Ureter (tissue), 1 donor: Measurements from ENCODE around the gene OTULIN. TPM values are rescaled to one million over a fixed set of nuclear protein-coding genes. Genes with fewer than 3 reads are reported as not detected.

Experiments used
- DNase-seq: peaks from one replicate; pipeline ENCODE4 v3.0.0-alpha.2; 2020; ENCODE audit warnings: low spot score
- total RNA-seq: library from RNA; stranded (reverse); gene quantifications from one replicate; pipeline ENCODE4 v1.2.4, GENCODE V29; 2023
- donor health status: DM: yes; HTN: yes; CAD: no.

Gene OTULIN
- total RNA-seq, 1 donor from 2014 or later = 35.1 TPM

DNA sequence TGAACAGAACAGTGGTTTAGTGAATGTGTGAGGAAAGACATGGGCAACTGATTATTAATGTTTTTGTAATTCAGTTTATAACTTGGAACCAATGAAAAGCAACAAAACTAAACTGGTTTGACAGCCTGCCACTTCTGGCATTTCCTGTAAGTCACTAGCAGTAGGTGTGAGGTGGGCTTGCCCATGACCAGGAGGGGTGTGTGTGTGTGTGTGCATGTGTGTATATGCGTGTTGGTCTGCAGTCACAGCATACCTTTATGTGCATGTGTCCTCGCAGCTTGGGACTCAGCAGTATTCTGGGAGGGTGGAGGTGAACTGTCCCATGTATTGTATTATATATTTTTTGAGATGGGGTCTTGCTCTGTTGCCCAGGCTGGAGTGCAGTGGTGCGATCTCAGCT lies 32.3 kb downstream of the OTULIN start:
- DNase-seq = no peak

DNA sequence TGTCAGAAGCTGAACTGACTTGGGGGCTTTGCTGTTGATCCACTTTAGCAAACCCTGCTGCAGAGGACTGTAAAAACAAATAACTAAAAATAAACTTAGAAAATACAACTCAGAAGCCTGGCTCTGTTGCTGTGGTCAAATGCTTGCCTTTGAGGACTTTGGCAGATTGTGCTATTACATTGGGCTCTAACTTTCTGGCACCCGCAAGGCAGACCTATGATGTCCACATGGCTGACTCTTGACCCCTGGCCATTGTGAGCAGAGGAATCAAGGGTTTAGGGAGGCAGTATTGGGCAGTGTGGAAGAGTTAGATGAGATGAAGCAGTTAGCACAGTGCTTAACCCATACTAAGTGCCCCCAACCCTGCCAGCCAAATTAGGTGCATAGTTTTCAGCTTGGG lies 34.0 kb downstream of the OTULIN start:
- no peak for DNase-seq

DNA sequence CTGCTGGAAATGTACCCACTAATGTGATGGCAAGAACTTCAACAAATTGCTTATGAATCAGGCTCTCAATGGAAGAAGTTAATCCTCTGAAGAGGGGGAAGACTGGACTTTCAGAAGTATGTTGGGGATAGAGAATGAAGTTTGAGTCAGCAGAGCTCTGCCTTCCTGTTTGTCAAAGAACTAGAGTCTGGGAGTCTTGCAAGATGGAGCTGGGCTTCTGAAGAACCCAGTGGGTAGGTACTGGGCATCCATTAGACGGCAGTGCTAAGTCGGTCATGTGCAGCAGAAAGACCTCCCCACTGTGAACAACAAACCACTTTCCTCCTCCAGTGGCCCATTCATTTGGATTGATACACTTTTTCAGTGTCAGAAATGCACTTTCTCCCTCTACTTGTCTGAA lies 34.6 kb downstream of the OTULIN start:
- no peak for DNase-seq

DNA sequence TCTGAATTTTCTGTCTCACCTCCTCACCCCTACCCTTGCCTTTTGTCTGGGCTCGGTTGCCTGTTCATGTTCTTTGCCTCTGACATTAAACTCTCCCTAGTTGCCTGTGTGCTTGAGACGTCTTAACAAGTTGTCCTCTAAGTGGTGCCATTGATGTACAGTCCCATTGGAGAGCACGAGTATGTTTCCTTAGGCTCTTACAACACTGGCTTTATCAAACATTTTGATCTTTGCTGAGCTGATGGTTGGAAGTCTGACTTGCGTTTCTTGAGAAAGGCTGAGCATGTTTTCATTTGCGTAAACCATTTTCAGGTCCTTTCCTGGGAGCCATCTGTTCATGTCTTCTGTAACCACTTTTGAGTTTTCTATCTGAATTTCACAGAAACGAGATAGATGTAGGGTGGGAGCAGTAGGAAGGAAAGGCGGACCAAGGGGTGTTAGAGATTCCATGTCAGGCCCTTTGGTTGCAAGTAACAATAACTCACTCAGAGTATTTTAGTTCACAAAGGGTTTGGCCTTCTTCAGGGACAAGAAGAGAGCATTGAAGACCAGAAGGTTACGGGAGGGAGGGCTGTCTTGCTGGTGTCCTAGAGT lies 35.4 kb downstream of the OTULIN start:
- no peak for DNase-seq

DNA sequence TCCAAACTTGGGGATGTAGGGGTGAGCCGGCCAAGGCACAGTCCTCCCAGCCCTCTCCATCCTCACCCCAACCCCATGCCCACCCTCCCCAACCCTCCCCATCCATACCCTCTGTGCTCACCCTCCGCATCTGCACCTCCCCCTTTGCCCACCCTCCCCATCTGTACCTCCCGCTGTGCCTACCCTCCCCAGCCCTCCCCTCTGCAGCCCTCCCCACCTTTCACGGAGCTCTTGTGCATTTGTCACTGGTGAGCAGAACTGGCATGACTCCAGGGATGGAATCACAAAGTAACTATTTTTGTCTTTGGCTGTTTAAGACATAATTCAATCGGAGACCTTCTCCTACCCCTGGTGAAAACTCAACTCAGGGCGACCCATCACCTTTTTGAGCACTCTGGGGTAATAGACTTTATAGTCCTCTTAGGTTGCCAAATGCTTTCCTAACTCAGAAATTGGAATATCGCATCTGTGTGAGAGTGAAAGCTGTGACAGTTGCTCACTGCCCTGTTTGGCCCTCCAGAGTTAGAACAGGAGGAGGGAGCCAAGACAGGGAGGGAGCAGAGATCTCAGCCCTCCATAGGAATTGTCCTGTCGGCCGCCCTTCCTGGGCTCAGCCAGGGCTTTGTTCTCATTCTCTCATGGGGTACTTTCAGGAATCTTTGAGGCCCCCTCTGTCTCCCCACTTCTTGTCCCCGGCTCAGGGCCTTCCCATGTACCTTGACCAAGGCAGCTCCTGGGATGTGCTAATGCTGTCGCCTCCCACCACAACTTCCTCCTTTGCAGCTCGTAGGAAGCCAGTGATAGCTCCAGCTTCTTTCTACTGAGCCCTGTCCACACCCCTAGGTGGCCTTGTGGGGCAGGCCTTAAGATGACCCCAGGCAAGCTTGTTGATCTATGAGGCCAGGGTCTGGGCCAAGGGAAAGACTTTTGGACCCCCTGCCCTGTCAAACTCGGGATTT lies 36.2 kb downstream of the OTULIN start:
- DNase-seq = no peak

DNA sequence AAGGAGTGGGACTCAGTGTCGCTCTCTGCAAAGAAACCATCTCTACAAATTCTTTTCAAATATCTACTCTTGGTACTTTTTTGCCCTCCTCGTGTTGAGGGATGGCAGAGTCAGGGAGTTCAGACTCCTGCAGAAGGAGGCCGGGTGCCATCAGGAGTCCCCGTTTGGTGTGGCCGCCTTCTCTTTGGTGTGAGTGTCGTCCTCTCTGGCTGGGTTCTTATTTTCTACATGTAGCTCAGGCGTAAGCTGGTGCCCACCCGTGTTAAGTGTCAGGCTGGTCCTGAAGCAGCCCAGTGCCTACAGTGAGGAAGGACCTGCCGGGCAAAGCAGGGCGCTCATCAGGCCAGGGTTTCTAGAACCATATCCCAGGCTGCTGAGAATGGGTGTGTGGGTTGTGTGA lies 37.0 kb downstream of the OTULIN start:
- DNase-seq = no peak

DNA sequence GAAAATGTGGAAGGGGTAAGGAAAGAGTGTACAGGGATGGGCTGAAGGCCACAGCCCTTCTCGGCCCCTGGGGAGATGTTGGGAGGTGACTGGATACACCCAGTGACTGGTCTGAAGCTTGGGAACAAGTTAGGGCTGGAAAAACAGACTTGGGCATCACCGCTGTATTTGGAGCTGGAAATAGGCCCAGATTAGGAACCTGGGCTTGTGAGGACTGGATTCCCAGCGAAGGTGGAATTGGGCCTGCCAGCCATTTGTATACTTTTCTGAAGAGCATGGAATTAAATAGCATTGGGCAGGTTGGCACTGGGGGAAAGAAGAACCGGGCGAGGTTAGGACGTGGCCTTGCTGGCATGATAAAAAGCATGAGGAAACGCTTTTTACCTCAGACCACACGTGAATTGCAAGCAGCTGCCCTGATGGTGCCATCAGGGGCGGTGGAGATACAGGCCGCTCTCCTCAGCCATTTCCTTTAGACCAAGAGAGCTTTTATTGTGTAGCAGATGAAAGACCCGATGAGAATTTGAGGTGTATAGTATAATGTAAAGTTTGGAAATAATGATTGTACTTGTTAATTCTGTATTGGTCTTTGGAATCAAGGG lies 37.8 kb downstream of the OTULIN start:
- no peak for DNase-seq

DNA sequence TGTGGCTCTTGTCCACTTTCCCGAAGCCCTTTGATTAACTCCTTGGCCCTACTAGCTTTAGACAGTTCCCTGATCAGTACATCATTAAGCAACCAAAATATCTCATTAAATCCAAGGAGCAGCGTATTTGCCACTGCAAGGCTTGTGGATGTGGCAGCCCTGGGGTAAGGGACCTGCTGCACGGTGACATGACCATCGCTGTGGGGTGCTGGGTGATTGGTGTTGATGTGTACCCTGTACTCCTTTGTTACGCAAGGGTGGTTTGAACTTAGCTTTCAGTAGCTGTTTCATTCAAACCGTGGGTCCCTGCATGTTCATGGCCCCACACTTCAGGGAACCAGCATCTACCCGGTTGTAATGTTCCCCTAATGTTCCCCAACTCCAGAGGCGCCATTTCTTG lies 41.0 kb downstream of the OTULIN start:
- no peak for DNase-seq

DNA sequence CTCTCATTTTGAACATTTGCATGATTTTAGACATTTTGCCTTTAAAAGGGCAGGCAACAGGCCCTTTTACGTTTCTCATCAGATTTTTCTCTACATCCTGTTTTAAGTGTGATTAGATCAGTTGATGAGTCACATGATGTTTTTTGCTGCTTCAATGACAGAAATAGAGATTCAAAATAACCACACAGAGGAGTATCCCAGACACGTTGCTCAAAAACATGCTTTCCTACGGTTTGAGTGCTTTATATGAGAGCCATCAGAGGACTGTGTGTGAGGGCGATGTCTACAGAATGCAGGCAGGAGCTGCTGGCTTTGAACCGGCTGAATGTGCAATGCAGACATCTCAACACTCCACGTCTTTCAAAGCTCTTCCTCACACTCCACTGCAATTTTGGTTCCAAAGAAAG lies 42.1 kb downstream of the OTULIN start:
- DNase-seq = no peak

DNA sequence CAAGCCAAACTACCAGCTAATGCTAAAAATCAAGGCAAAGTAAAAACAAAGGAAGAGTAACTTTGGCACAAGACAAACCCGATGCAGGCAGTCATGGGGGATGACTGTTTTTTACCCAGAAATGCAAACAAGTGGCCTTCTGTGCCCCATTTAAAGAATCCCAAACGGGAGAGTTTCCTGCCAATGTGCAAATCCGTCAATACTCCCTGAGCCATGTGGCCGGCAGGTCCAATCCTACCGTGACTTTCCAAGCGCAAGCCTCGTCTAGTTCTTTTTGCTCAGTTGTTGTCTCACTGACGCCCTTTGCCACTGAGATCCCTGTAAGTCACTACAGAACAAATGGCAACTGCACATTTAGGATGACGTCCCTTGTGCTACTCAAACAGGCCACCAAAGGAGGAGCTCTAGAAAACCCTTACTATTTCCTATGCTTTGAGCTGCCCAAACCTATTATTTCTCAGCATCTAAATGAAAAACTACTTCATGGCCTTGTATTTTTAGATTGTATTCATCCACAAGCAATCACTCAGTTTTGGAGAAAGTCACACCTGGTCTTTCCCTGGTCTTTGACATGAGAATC lies 43.4 kb downstream of the OTULIN start:
- no peak for DNase-seq

DNA sequence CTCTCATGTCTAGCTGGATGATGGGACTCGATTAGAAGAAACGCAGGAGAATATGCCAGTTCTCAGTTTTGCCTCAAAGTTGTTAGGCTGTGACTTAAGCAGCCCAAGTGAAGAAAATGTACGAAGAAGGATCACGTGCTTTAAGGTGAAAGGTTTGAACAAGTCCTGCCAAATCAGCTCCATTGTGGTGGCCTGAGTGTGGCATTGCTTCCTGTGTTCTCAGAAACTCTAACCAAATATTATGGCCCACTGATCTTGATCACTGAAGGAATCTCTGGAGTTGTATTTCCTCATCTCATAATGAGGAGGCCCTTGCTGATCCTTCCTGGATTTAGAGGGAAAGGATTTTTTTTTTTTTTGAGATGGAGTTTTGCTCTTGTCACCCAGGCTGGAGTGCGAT lies 44.0 kb downstream of the OTULIN start:
- DNase-seq = no peak

DNA sequence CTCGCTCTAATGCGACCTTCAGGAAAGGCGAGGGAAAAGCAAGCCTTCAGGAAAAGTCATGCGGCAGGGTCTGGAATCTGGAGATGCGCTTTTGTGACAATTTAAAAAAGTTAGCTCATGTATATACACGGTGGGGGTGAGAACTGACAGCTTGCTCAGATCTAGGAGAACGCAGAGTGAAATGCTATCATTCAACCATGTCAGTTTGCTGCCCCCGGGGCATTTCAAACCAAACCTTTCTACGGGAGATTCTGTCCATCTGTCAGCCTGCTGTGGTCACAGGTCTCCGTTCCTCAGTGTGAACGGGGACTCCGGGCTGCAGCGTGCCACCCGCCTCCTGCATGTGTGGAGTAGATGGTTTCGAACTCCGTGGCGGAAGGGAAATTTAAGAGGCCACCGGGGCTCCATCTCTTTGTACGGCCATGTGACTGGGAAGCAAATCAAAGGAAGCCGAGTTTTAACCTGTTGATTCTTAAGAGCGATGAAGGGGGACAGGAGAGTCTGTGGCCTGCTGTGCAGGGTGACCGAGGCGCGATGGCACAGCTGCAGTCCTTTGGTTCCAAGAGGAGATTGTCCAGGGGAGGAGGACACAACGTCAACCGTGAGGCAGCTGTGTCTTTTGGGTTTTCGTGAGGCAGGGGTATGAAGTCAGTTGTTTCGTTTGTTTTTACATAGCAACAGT lies 45.9 kb downstream of the OTULIN start:
- DNase-seq = no peak

DNA sequence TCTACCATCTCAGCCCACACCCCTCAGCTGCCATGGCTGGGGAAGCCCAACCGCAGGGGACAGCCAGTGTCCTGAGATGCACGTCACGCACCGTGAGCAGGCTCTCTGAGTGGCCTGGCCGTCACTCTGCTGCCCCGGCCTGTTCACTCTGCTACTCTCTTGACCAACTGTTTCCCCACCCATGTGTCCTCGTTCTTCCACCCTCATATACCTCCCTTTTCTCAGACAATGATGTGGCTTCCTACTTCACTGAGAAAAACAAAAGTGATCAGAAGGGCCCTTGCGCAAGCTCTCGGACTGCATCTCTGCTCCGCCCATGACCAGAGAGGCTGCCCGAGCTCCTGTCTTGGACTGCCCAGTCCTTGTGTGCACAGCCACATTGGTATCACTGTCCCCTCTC lies 47.6 kb downstream of the OTULIN start:
- DNase-seq = no peak

DNA sequence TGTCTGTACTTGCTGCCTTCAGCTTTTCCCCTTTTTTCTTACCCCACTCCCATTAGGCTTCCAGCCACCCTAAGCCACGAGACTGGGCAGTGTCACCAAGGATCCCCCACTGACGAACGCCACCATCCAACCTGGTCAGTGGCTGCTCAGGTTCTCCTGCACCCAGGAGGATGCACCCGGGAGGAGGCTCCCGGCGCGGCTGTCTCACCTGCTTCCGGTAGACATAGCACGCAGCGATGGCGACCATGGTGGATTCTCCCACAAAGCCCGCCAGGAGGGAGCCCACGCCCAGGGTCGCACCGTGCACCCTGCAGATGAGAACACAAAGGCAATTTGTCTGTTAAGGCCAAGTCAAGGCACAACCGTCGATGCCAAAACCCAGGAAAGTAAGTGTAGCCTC lies 48.1 kb downstream of the OTULIN start:
- DNase-seq = no peak

DNA sequence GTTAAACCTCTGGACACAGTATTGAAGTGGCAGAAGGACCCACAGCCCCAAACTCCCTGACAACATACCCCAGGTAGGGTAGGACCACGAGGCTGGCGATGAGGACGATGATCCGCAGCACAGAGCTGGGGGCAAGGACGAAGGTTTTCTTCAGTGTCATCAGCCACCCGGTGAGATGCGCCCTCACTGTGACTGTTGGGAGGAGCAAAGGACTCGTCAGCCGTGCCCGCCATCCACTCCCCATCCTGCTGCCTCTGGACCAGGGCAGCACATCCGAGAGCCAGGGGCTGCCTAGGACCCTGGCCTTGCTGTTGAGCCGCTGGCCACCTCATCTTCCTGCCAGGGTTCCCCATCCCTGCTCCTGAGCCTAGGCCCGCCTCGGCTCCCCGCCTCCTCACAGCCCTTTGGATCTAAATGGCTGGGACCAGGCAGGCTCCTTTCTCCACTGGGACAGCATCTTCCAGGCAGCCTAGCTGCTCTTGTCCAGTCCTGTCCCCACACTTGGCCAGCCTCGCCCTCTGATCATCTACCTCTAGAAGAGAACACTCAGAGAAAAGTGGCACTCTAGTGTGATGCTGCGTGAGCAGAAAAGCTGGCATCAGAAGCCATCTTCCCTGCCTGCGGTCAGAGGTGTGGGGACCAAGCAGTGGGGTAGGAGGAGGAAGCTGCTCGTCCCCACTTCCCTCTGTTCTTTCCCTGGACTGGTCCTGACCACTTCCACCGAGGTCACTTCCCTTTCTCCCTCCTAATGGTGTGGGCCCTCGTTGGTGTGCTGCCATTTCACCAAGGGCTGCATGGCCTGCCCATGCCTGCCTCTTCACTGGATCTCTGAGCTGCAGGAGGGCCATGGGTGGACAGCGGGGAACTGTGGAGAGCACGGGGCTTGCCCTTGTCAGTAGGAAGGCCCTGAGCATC lies 49.2 kb downstream of the OTULIN start:
- no peak for DNase-seq

DNA sequence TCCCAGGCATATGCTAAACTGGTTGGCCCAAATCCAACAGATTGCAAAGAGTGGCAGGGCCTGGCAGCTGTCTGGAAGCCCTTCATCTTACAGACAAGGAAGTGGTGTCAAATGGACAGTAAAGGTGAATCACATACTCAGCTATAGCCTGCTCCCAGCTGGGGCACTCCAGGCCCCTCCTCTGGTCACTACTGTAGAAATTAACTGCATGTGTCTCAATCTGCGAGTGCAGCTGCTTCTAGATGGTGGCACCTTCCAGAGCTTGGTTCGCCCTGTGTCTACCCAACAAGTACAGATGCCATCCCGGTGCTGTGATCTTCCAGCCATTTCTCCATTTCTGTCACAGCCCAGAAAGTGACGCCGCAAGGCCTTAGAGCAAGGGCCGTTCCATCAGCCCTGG lies 50.2 kb downstream of the OTULIN start:
- DNase-seq = no peak

DNA sequence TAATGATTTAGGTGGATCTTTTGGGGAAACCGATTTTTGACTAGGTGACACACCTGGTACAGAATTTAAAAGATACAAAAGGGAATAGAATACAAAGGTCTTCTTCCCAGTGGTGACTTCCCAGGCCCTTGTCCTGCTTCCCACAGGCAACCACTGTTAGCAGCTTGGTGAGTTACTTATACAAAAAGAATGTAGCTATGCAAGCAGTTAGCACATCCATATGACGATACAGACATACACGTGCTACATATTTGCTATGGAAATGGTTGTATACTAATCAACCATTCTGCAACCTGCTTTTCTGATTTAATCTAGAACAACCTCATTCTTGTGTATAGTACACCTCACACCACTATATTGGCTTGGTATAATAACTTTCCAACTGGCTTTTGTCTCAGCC lies 51.0 kb downstream of the OTULIN start:
- DNase-seq = no peak

DNA sequence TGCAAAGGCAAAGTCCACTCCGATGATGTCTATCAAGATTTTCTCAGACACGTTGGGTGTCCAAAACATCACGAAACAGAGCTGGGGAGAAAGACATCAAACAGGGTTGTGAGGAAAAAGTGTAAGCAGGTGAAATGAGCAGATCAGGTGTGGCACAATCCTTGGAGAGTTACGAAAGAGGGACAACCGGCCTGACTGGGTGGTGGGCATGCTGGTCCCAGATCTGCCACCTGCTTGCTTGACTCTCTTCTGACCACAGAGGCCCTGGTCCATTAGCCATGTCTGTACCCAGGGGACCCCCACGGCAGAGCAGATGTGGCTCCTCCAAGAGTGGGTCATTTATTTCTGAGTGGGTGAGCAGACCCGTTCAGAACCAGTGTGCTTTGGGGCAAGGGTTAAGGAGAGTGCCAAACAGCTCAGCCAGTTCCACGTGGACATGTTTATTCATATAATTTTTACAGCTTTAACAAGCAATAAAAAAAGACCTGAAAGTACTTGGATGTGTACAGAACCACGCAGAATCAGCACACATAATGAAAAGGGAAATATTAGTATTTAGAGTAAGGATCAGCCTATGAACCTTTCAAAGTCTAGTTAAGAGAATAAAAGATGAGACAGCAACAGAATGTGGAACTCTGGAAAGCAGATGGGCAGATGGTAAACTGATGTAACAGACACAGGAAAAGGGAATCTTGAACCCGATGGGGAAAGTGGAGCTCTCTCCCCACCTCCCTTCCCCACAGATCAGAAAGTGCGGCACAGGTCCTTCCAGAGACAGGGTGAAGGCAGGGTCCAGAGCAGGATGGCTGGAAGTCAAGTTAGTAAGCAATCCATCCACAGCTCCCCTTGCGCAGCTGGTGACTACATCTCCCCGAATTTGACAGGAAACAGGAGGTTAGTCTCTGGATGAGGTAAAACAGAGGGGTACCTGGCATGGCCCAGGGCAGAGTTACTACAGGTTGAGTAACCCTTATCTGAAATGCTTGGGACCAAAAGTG lies 52.5 kb downstream of the OTULIN start:
- DNase-seq = no peak

DNA sequence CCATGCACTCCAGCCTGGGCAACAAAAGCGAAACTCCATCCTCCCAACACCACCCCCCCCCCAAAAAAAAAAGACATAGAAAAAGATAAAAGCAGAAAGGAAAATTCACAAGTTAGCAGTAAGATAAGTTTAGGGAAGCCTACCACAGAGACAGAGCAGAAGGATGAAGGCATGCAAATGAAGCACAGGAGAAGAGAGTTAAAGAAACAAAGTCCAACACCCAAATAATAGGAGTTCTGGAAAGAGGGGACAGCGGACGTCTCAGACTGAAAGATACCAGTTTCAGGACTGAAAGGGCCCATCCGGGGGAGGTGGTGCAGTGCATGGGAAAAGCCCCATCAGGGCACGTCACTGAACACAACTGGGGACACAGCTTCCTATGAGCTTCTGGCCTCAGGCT lies 54.3 kb downstream of the OTULIN start:
- no peak for DNase-seq
